GM12872 (cell line): ENCODE results near the gene TIAM1.

ENCODE experiments used
- TF ChIP-seq, protein P1 (sequence below): IDR thresholded peaks from 3 replicates; pipeline ENCODE4 v1.5.1; 2011; ENCODE audit warnings: low read depth, mild to moderate bottlenecking, low read length, moderate library complexity; ENCODE audit not compliant: insufficient read depth

The TIAM1 gene

GRCh38 chr21:31343680-31344480 lies at the start of gene TIAM1:
Gene TIAM1 (minus strand): TSS chr21:31344261. CDS start chr21:31266972, 77,289 bp downstream.
- TF ChIP-seq, protein P1, sequence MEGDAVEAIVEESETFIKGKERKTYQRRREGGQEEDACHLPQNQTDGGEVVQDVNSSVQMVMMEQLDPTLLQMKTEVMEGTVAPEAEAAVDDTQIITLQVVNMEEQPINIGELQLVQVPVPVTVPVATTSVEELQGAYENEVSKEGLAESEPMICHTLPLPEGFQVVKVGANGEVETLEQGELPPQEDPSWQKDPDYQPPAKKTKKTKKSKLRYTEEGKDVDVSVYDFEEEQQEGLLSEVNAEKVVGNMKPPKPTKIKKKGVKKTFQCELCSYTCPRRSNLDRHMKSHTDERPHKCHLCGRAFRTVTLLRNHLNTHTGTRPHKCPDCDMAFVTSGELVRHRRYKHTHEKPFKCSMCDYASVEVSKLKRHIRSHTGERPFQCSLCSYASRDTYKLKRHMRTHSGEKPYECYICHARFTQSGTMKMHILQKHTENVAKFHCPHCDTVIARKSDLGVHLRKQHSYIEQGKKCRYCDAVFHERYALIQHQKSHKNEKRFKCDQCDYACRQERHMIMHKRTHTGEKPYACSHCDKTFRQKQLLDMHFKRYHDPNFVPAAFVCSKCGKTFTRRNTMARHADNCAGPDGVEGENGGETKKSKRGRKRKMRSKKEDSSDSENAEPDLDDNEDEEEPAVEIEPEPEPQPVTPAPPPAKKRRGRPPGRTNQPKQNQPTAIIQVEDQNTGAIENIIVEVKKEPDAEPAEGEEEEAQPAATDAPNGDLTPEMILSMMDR: no peak

DNA sequence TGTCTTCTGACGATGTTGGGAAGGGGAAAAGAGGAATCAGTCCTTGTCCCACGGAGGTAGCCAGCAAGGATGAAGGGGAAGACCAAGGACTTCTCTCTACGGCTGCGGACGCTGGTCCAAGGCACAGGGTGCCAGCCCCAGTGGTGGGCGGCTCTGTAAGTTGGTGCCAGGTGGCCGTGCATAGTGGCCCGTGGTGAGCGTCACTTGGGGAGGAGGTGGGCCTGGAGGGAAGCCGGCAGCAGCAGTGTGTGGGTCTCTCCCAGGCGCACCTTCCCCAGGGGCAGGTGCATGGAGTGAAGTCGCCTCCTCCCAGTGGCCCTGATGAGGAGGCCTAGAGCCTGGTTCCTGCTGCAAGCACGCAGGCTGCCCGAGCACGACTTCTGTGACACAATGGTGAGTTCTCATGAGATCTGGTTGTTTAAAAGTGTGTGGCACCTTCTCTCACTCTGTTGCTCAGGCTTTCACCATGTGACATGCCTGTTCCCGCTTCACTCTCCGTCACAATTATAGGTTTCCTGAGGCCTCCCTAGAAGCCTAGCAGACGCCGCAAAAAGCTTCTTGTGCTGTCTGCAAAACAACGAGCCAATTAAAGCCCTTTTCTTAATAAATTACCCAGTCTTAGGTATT lies 43.6 kb upstream of the TIAM1 start:
- TF ChIP-seq, protein P1: no peak

- TF ChIP-seq, protein P1: no peak
Measured at GRCh38 chr21:31386006-31386405, 41.9 kb upstream of the TIAM1 start.

- TF ChIP-seq, protein P1: no peak
Measured at GRCh38 chr21:31383770-31384169, 39.7 kb upstream of the TIAM1 start.

GRCh38 chr21:31382060-31382459 lies 38.0 kb upstream of the TIAM1 start:
- TF ChIP-seq, protein P1: no peak

DNA sequence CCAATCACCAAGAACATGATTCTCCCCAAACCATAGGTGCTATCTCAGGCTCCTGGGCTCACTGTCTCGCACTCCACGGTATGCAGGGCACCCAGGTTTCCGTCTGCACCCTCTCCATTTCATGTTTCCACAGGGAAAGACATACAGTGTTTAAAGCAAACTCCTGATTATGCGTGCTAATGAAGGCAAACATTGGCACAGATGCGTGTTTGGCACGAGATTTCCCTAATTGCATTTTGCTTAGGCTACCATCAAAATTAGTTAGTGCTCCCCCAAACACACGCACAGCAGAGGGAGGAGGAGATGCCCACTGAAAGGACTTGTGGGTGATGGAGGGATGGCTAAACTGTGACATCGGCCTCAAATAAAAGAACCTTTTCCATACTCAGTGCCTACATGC lies 32.2 kb upstream of the TIAM1 start:
- TF ChIP-seq, protein P1: no peak

- TF ChIP-seq, protein P1: no peak
Measured at GRCh38 chr21:31374395-31374794, 30.3 kb upstream of the TIAM1 start.
